HG03354 (cell line): Measurements from ENCODE around the gene SSUH2.
A peak's percentile ranks its signal among the peaks of the same experiment; 100 is the strongest.
"Not testable (repeated sequence)": the region's sequence is repeated elsewhere in the genome, so short reads cannot be mapped to it uniquely, and the experiment has no call there.

ENCODE experiments used
- ATAC-seq: cut with Tn5 transposase; IDR thresholded peaks from one replicate; pipeline ENCODE4 v1.9.1; 2021; ENCODE audit warnings: mild to moderate bottlenecking; ENCODE audit not compliant: unreplicated experiment, poor library complexity, severe bottlenecking

The SSUH2 gene

GRCh38 chr3:8644748-8645390, at the start of gene SSUH2:
Gene SSUH2 (minus strand): TSS chr3:8644798. CDS start chr3:8644758, 40 bp downstream.
- no peak for ATAC-seq

- ATAC-seq = not testable (repeated sequence)
Measured at GRCh38 chr3:8691295-8691694, 46.7 kb upstream of the SSUH2 start.

GRCh38 chr3:8684992-8685391, 40.4 kb upstream of the SSUH2 start:
- not testable (repeated sequence) for ATAC-seq

GRCh38 chr3:8682850-8683574, 38.4 kb upstream of the SSUH2 start:
- not testable (repeated sequence) for ATAC-seq

GRCh38 chr3:8681881-8682538, 37.4 kb upstream of the SSUH2 start:
- not testable (repeated sequence) for ATAC-seq

GRCh38 chr3:8681349-8681748, 36.8 kb upstream of the SSUH2 start:
- ATAC-seq = no peak

- not testable (repeated sequence) for ATAC-seq
Measured at GRCh38 chr3:8679817-8680553, 35.4 kb upstream of the SSUH2 start.

GRCh38 chr3:8678751-8679150, 34.2 kb upstream of the SSUH2 start:
- no peak for ATAC-seq

GRCh38 chr3:8677258-8677657, 32.7 kb upstream of the SSUH2 start:
- not testable (repeated sequence) for ATAC-seq

GRCh38 chr3:8675591-8675990, 31.0 kb upstream of the SSUH2 start:
- ATAC-seq = not testable (repeated sequence)

- ATAC-seq = no peak
Measured at GRCh38 chr3:8673083-8673737, 28.6 kb upstream of the SSUH2 start.

GRCh38 chr3:8669019-8669418, 24.4 kb upstream of the SSUH2 start:
- ATAC-seq = no peak

GRCh38 chr3:8668216-8668615, 23.6 kb upstream of the SSUH2 start:
- no peak for ATAC-seq

- no peak for ATAC-seq
Measured at GRCh38 chr3:8667463-8668091, 23.0 kb upstream of the SSUH2 start.

GRCh38 chr3:8665407-8665896, 20.9 kb upstream of the SSUH2 start:
- ATAC-seq = peak; percentile 56

- peak; percentile 62 for ATAC-seq
Measured at GRCh38 chr3:8663177-8664061, 18.8 kb upstream of the SSUH2 start.

- no peak for ATAC-seq
Measured at GRCh38 chr3:8662594-8662993, 18.0 kb upstream of the SSUH2 start.
